HepG2 (cell line): ENCODE results near the gene RAD51D. TPM values are rescaled to one million over a fixed set of nuclear protein-coding genes. Genes with fewer than 3 reads are reported as not detected.

Experiments
- ATF1 ChIP-seq: IDR thresholded peaks from 2 replicates; pipeline ENCODE4 v1.6.1; 2016; ENCODE audit warnings: mild to moderate bottlenecking, control low read depth
- BRCA1 ChIP-seq: sonication (generic); formaldehyde crosslinking; IDR thresholded peaks from 2 replicates; pipeline ENCODE4 v1.4.0; 2020; ENCODE audit warnings: missing genetic modification reagents
- BRF2 ChIP-seq: sonication (generic); formaldehyde crosslinking; IDR thresholded peaks from 2 replicates; pipeline ENCODE4 v1.8.1; 2022; ENCODE audit warnings: mild to moderate bottlenecking, missing genetic modification reagents
- DMAP1 ChIP-seq: IDR thresholded peaks from 2 replicates; pipeline ENCODE4 v1.6.1; 2016
- ELF3 ChIP-seq: IDR thresholded peaks from 2 replicates; pipeline ENCODE4 v1.6.1; 2016; ENCODE audit warnings: missing genetic modification reagents, missing compliant biosample characterization
- FOXA3 ChIP-seq: IDR thresholded peaks from 2 replicates; pipeline ENCODE4 v1.6.1; 2016; ENCODE audit warnings: missing genetic modification reagents, missing compliant biosample characterization
- HOXA5 ChIP-seq: sonication (generic); formaldehyde crosslinking; IDR thresholded peaks from 2 replicates; pipeline ENCODE4 v1.4.0; 2020; ENCODE audit warnings: missing genetic modification reagents
- HOXA9 ChIP-seq: sonication (generic); formaldehyde crosslinking; IDR thresholded peaks from 2 replicates; pipeline ENCODE4 v1.8.1; 2022; ENCODE audit warnings: missing genetic modification reagents, mild to moderate bottlenecking, moderate library complexity, borderline replicate concordance
- IKZF4 ChIP-seq: sonication (generic); formaldehyde crosslinking; IDR thresholded peaks from 2 replicates; pipeline ENCODE4 v1.5.1; 2020; ENCODE audit warnings: borderline replicate concordance, mild to moderate bottlenecking, low read depth, missing genetic modification reagents; ENCODE audit errors: not compliant biosample characterization
- IRF2 ChIP-seq: IDR thresholded peaks from 2 replicates; pipeline ENCODE4 v1.6.1; 2018; ENCODE audit warnings: missing genetic modification reagents, missing compliant biosample characterization
- KAT2B ChIP-seq: fragments of 150-350 bp; IDR thresholded peaks from 2 replicates; pipeline ENCODE4 v1.6.1; 2014; ENCODE audit warnings: low read depth, low read length, borderline replicate concordance
- MEIS2 ChIP-seq: sonication (generic); formaldehyde crosslinking; IDR thresholded peaks from 2 replicates; pipeline ENCODE4 v1.9.0; 2021; ENCODE audit warnings: mild to moderate bottlenecking, missing genetic modification reagents
- MIER2 ChIP-seq: IDR thresholded peaks from 2 replicates; pipeline ENCODE4 v1.6.1; 2016; ENCODE audit warnings: missing biosample characterization, missing genetic modification reagents
- MTF1 ChIP-seq: sonication (generic); formaldehyde crosslinking; IDR thresholded peaks from 2 replicates; pipeline ENCODE4 v1.5.0; 2020; ENCODE audit warnings: missing genetic modification reagents
- PITX1 ChIP-seq: sonication (generic); formaldehyde crosslinking; IDR thresholded peaks from 2 replicates; pipeline ENCODE4 v1.5.1; 2020; ENCODE audit warnings: mild to moderate bottlenecking, missing genetic modification reagents
- POLR2AphosphoS2 ChIP-seq: IDR thresholded peaks from 2 replicates; pipeline ENCODE4 v1.6.1; 2011; ENCODE audit warnings: low read depth, low read length, improper control_type of control experiment
- POLR2AphosphoS5 ChIP-seq: IDR thresholded peaks from 2 replicates; pipeline ENCODE4 v1.6.1; 2012; ENCODE audit warnings: low read depth, low read length
- SIX4 ChIP-seq: sonication (generic); formaldehyde crosslinking; IDR thresholded peaks from 2 replicates; pipeline ENCODE4 v1.4.0; 2020; ENCODE audit warnings: missing genetic modification reagents
- TAF15 ChIP-seq: fragments of 200-400 bp; formaldehyde crosslinking; IDR thresholded peaks from one replicate; pipeline ENCODE4 v1.6.1; 2018; ENCODE audit warnings: mild to moderate bottlenecking, low read depth, low read length; ENCODE audit not compliant: poor library complexity, severe bottlenecking
- ZBTB1 ChIP-seq: sonication (generic); formaldehyde crosslinking; IDR thresholded peaks from 2 replicates; pipeline ENCODE4 v1.4.0; 2020; ENCODE audit warnings: missing genetic modification reagents, borderline replicate concordance
- ZBTB42 ChIP-seq: sonication (generic); formaldehyde crosslinking; IDR thresholded peaks from 2 replicates; pipeline ENCODE4 v1.5.0; 2020; ENCODE audit warnings: mild to moderate bottlenecking, missing genetic modification reagents
- ZNF264 ChIP-seq: sonication (generic); formaldehyde crosslinking; IDR thresholded peaks from 2 replicates; pipeline ENCODE4 v1.4.0; 2020; ENCODE audit warnings: missing genetic modification reagents
- ZNF615 ChIP-seq: sonication (generic); formaldehyde crosslinking; IDR thresholded peaks from 2 replicates; pipeline ENCODE4 v1.5.0; 2020; ENCODE audit warnings: mild to moderate bottlenecking, missing genetic modification reagents, borderline replicate concordance
- ZNF7 ChIP-seq: IDR thresholded peaks from 2 replicates; pipeline ENCODE4 v1.6.1; 2016; ENCODE audit warnings: missing biosample characterization, missing genetic modification reagents
- ZNF720 ChIP-seq: sonication (generic); formaldehyde crosslinking; IDR thresholded peaks from 2 replicates; pipeline ENCODE4 v1.4.0; 2020; ENCODE audit warnings: missing genetic modification reagents
- ZNF782 ChIP-seq: sonication (generic); formaldehyde crosslinking; IDR thresholded peaks from 2 replicates; pipeline ENCODE4 v1.4.0; 2020; ENCODE audit warnings: missing genetic modification reagents, mild to moderate bottlenecking, borderline replicate concordance
- ZNF841 ChIP-seq: sonication (generic); formaldehyde crosslinking; IDR thresholded peaks from 2 replicates; pipeline ENCODE4 v1.8.1; 2023; ENCODE audit warnings: missing genetic modification reagents, borderline replicate concordance
- ZSCAN22 ChIP-seq: sonication (generic); formaldehyde crosslinking; IDR thresholded peaks from 2 replicates; pipeline ENCODE4 v1.4.0; 2020; ENCODE audit warnings: mild to moderate bottlenecking, missing genetic modification reagents
- polyA plus RNA-seq, 8 experiments: library from polyadenylated mRNA; depleted of rRNA in 3 of 8; stranded (reverse) in 7 of 8; unstranded in 1 of 8; fragments of >200 nt; fragmentation: Illumina TruSeq in 4 of 8; extraction: Trizol in 4 of 8; gene quantifications; 2 replicates each; pipeline versions ENCODE4 v1.2.1 to v1.2.3, GENCODE V29; 2011 to 2016; ENCODE audit warnings: low read depth in 4 of 8, missing spikeins in 1 of 8, mixed read lengths in 1 of 8; ENCODE audit not compliant: insufficient read depth in 1 of 8
- total RNA-seq, 5 experiments: library from RNA; depleted of rRNA; stranded (reverse); fragments of >200 nt; fragmentation: Illumina TruSeq; extraction: Trizol; gene quantifications; 2 replicates each; pipeline ENCODE4 v1.2.3, GENCODE V29; 2016; ENCODE audit warnings: low read depth in 1 of 5
- TF ChIP-seq, protein P1 (sequence below): sonication (generic); formaldehyde crosslinking; IDR thresholded peaks from 2 replicates; pipeline ENCODE4 v1.4.0; 2020; ENCODE audit warnings: mild to moderate bottlenecking, missing genetic modification reagents
- TF ChIP-seq, protein P2 (sequence below): sonication (generic); formaldehyde crosslinking; IDR thresholded peaks from 2 replicates; pipeline ENCODE4 v1.4.0; 2020; ENCODE audit warnings: missing genetic modification reagents, mild to moderate bottlenecking, borderline replicate concordance

RAD51D gene
- total and polyA plus RNA-seq, 2 of the 13 experiments (the other 11 are each of a cell fraction or from before 2014, with no cell fraction given) = 6.7 to 13.1 TPM

GRCh38 chr17:35141681-35142466 is 22.2 kb upstream of the RAD51D start, which contains the start of gene NLE1 (continued):
- no peak for TF ChIP-seq POLR2AphosphoS2
- TF ChIP-seq HOXA9 (CRISPR knock-in tag) = 0 out of 2 replicates have a peak, but pooled peaks have one; percentile 77
- TF ChIP-seq BRCA1 (CRISPR knock-in tag) = no peak; the same call in 1 of the 2 replicates
- peak; percentile 100 for TF ChIP-seq DMAP1 (CRISPR knock-in tag)
- TF ChIP-seq ZNF720 (CRISPR knock-in tag) = no peak
- peak; percentile 92; the same call in 1 of the 2 replicates for TF ChIP-seq ZNF782 (CRISPR knock-in tag)
- no peak for TF ChIP-seq HOXA5 (CRISPR knock-in tag)
- TF ChIP-seq MEIS2 (CRISPR knock-in tag) = no peak; the same call in 1 of the 2 replicates
- peak; percentile 86 for TF ChIP-seq MTF1 (CRISPR knock-in tag)
- no peak; the same call in none of the 2 replicates for TF ChIP-seq SIX4 (CRISPR knock-in tag)
- peak; percentile 89 for TF ChIP-seq PITX1
- TF ChIP-seq IRF2 (CRISPR knock-in tag) = peak; percentile 91; the same call in 1 of the 2 replicates
- peak; percentile 43; the same call in 1 of the 2 replicates for TF ChIP-seq ELF3 (CRISPR knock-in tag)
- TF ChIP-seq ATF1 (CRISPR knock-in tag) = no peak
- TF ChIP-seq, protein P1, sequence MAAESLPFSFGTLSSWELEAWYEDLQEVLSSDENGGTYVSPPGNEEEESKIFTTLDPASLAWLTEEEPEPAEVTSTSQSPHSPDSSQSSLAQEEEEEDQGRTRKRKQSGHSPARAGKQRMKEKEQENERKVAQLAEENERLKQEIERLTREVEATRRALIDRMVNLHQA (CRISPR knock-in tag) = no peak
- TF ChIP-seq ZSCAN22 (CRISPR knock-in tag) = 0 out of 2 replicates have a peak, but pooled peaks have one; percentile 65
- no peak for TF ChIP-seq ZNF841 (CRISPR knock-in tag)
- no peak for TF ChIP-seq ZBTB1 (CRISPR knock-in tag)
- no peak for TF ChIP-seq ZBTB42 (CRISPR knock-in tag)
- TF ChIP-seq POLR2AphosphoS5 = peak; percentile 79
- TF ChIP-seq MIER2 (CRISPR knock-in tag) = no peak
- no peak for TF ChIP-seq KAT2B
- TF ChIP-seq BRF2 (CRISPR knock-in tag) = no peak
- peak; percentile 35 for TF ChIP-seq TAF15
- no peak for TF ChIP-seq ZNF7 (CRISPR knock-in tag)
- TF ChIP-seq FOXA3 (CRISPR knock-in tag) = peak; percentile 68; the same call in 1 of the 2 replicates
- TF ChIP-seq ZNF615 (CRISPR knock-in tag) = no peak
- no peak for TF ChIP-seq IKZF4
- TF ChIP-seq, protein P2, sequence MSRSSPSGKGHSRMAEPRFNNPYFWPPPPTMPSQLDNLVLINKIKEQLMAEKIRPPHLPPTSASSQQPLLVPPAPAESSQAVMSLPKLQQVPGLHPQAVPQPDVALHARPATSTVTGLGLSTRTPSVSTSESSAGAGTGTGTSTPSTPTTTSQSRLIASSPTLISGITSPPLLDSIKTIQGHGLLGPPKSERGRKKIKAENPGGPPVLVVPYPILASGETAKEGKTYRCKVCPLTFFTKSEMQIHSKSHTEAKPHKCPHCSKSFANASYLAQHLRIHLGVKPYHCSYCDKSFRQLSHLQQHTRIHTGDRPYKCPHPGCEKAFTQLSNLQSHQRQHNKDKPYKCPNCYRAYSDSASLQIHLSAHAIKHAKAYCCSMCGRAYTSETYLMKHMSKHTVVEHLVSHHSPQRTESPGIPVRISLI (CRISPR knock-in tag) = peak; percentile 48
- no peak for TF ChIP-seq ZNF264
